ENCODE data around the gene AKAP9. TPM values are rescaled to one million over a fixed set of nuclear protein-coding genes. Genes with fewer than 3 reads are reported as not detected.

Gene AKAP9
- total and polyA plus RNA-seq, 4 donors = 11.4 to 203 (median 40.0) TPM

GRCh38 chr7:91927912-91928311, 12.8 kb upstream of the AKAP9 start:
- Histone ChIP-seq H3K9ac (ENCODE audit: insufficient read depth in 1 of 2, low read length in 2 of 2) (no peak overlapping the region), H3K36me3 (ENCODE audit: control insufficient read depth in 4 of 4, insufficient read depth in 4 of 4, low read length in 4 of 4) (no peaks in the 10 kb centered on the region), H3K9me3 (ENCODE audit: control insufficient read depth in 4 of 4, insufficient read depth in 3 of 4, low read length in 3 of 4) (no peaks in the 10 kb centered on the region), H3K27ac (ENCODE audit: low read depth in 1 of 2, low read length in 1 of 2) (no peak overlapping the region), H3K27me3 (ENCODE audit: control insufficient read depth in 3 of 3, insufficient read depth in 3 of 3, low read length in 2 of 3) (no peaks in the 10 kb centered on the region), H3K4me1 (ENCODE audit: control insufficient read depth in 5 of 5, insufficient read depth in 5 of 5, low read length in 5 of 5) (no peaks in the 10 kb centered on the region), H3K4me3 (no peak overlapping the region)
- ATAC-seq (ENCODE audit: insufficient read depth, low FRiP score) (no peak), DNase-seq (no peak)
- TF ChIP-seq, protein P1, sequence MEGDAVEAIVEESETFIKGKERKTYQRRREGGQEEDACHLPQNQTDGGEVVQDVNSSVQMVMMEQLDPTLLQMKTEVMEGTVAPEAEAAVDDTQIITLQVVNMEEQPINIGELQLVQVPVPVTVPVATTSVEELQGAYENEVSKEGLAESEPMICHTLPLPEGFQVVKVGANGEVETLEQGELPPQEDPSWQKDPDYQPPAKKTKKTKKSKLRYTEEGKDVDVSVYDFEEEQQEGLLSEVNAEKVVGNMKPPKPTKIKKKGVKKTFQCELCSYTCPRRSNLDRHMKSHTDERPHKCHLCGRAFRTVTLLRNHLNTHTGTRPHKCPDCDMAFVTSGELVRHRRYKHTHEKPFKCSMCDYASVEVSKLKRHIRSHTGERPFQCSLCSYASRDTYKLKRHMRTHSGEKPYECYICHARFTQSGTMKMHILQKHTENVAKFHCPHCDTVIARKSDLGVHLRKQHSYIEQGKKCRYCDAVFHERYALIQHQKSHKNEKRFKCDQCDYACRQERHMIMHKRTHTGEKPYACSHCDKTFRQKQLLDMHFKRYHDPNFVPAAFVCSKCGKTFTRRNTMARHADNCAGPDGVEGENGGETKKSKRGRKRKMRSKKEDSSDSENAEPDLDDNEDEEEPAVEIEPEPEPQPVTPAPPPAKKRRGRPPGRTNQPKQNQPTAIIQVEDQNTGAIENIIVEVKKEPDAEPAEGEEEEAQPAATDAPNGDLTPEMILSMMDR (IDR thresholded peaks at IDR 0.05; ENCODE audit: control extremely low read depth, extremely low read depth) = no peak
- WGBS, 2 donors = 82 to 86% methylated on average over 6 of the region's 6 CpGs

DNA sequence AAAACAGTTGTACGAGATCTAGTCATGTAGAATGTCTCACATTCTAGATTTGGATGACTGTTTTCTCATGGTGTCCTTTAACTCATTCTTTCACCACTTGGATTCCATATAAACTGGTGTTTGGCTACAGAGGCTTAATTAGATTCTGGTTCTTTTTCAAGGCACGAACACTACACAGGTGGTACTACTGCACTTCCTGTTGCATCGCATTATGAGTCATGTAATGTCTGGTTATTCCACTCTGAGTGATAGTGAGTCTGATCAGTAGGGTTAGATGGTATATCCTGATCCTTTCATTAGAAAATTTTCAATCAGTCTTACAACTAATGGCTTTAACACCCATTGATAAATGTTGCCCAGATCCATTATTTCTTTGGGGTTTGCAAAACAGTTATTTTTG, 11.2 kb upstream of the AKAP9 start:
- ATAC-seq (ENCODE audit: insufficient read depth, low FRiP score) (no peak), DNase-seq (no peak)
- no peaks in the 10 kb centered on the region for H3K27me3 ChIP-seq (ENCODE audit: control insufficient read depth in 3 of 3, insufficient read depth in 3 of 3, low read length in 2 of 3)
- no peaks in the 10 kb centered on the region for H3K36me3 ChIP-seq (ENCODE audit: control insufficient read depth in 4 of 4, insufficient read depth in 4 of 4, low read length in 4 of 4)
- TF ChIP-seq, protein P1 (IDR thresholded peaks at IDR 0.05; ENCODE audit: control extremely low read depth, extremely low read depth) = no peak
- H3K4me3 ChIP-seq = no peak overlapping the region
- no peaks in the 10 kb centered on the region for H3K9me3 ChIP-seq (ENCODE audit: control insufficient read depth in 4 of 4, insufficient read depth in 3 of 4, low read length in 3 of 4)
- H3K9ac ChIP-seq (ENCODE audit: insufficient read depth in 1 of 2, low read length in 2 of 2) = no peak overlapping the region
- H3K4me1 ChIP-seq (ENCODE audit: control insufficient read depth in 5 of 5, insufficient read depth in 5 of 5, low read length in 5 of 5) = no peaks in the 10 kb centered on the region
- no peak overlapping the region for H3K27ac ChIP-seq (ENCODE audit: low read depth in 1 of 2, low read length in 1 of 2)
- WGBS, 2 donors = 90 to 92% methylated on average over 3 of the region's 3 CpGs

- DNase-seq (peak; percentile 50 to 68 (median 65)), ATAC-seq (ENCODE audit: insufficient read depth, low FRiP score) (peak; percentile 14)
- TF ChIP-seq, protein P1 (IDR thresholded peaks at IDR 0.05; ENCODE audit: control extremely low read depth, extremely low read depth) = no peak
- Histone ChIP-seq H3K27ac (ENCODE audit: low read depth in 1 of 2, low read length in 1 of 2) (peak overlapping the region; percentile 95 to 97), H3K9ac (ENCODE audit: insufficient read depth in 1 of 2, low read length in 2 of 2) (peak overlapping the region; percentile 86 to 88), H3K9me3 (ENCODE audit: control insufficient read depth in 4 of 4, insufficient read depth in 3 of 4, low read length in 3 of 4) (no peaks in the 10 kb centered on the region), H3K27me3 (ENCODE audit: control insufficient read depth in 3 of 3, insufficient read depth in 3 of 3, low read length in 2 of 3) (no peaks in the 10 kb centered on the region), H3K4me1 (ENCODE audit: control insufficient read depth in 5 of 5, insufficient read depth in 5 of 5, low read length in 5 of 5) (peaks cover 0 to 17% (median 3%) of the 10 kb centered on the region in 5 donors), H3K4me3 (peak overlapping the region; percentile 71), H3K36me3 (ENCODE audit: control insufficient read depth in 4 of 4, insufficient read depth in 4 of 4, low read length in 4 of 4) (no peaks in the 10 kb centered on the region)
- WGBS, 2 donors = 1% methylated on average over 12 of the region's 12 CpGs
These were observed 491 bp upstream of the AKAP9 start for GRCh38 chr7:91940171-91940570.

DNA sequence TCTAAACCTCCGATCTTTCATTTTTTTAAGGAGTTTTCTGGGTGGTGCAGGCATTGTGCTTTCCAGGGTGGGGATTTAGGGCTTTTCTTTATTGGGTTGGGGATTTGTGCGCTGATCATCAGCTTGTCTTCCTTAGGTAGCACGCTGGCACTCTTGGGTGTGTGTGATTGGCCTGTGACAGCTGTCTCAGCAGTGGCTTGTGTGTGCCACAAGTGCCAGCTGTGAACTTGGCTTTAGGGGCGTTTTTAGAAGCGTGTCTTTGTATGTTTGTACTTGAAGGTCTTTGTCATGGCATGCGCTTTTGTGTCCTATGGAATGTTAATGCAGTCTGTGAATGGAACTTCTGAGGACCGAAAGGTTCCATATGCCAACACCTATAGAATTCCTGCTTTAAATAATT, 788 bp downstream of the AKAP9 start:
- TF ChIP-seq, protein P1 (IDR thresholded peaks at IDR 0.05; ENCODE audit: control extremely low read depth, extremely low read depth) = no peak
- WGBS, 2 donors = 2 to 4% methylated on average over 7 of the region's 7 CpGs
- Histone ChIP-seq H3K4me1 (ENCODE audit: control insufficient read depth in 5 of 5, insufficient read depth in 5 of 5, low read length in 5 of 5) (peaks cover 0 to 17% (median 3%) of the 10 kb centered on the region in 5 donors), H3K4me3 (peak overlapping the region; percentile 71), H3K27me3 (ENCODE audit: control insufficient read depth in 3 of 3, insufficient read depth in 3 of 3, low read length in 2 of 3) (no peaks in the 10 kb centered on the region), H3K36me3 (ENCODE audit: control insufficient read depth in 4 of 4, insufficient read depth in 4 of 4, low read length in 4 of 4) (peaks cover 0 to under 1% (median 0%) of the 10 kb centered on the region in 4 donors), H3K9me3 (ENCODE audit: control insufficient read depth in 4 of 4, insufficient read depth in 3 of 4, low read length in 3 of 4) (no peaks in the 10 kb centered on the region), H3K27ac (ENCODE audit: low read depth in 1 of 2, low read length in 1 of 2) (peak overlapping the region; percentile 95 to 97), H3K9ac (ENCODE audit: insufficient read depth in 1 of 2, low read length in 2 of 2) (peak overlapping the region; percentile 86 to 96)
- ATAC-seq (ENCODE audit: insufficient read depth, low FRiP score) = peak; percentile 6
- DNase-seq = peak in 2 of 3 donors; percentile 82 to 90
